PC-3 (cell line): ENCODE data around the gene MAD1L1. TPM values are rescaled to one million over a fixed set of nuclear protein-coding genes. Genes with fewer than 3 reads are reported as not detected.

Source experiments
- ATAC-seq: fragments of 200-7000 bp; cut with Tn5 transposase; 2 replicates; pipeline ENCODE4 v1.9.1; 2020; ENCODE audit warnings: mild to moderate bottlenecking, moderate library complexity
- BruUV-seq: library from RNA; stranded (reverse); fragments of 400-500 nt; replicated peaks from 2 replicates; lab custom pipeline; 2021; lab: Mats Ljungman, UMichigan
- CTCF ChIA-PET: fragments of 300-600 bp; sonication (Branson Sonifier 250); formaldehyde crosslinking; loops from one replicate; lab custom pipeline; 2022; ENCODE audit warnings: antibody characterized with exemption; lab: Charles Lee
- POLR2A ChIA-PET: fragments of 300-600 bp; sonication (Branson Sonifier 250); formaldehyde crosslinking; loops from one replicate; lab custom pipeline; 2022; ENCODE audit warnings: antibody characterized with exemption; ENCODE audit not compliant: unreplicated experiment; lab: Charles Lee
- DNase-seq: peaks from one replicate; pipeline ENCODE4 v3.0.0-alpha.2; 2015
- H2AFZ ChIP-seq: fragments of 300-600 bp; sonication (generic); 2 replicates; pipeline ENCODE4 v1.6.0; 2016; ENCODE audit warnings: antibody characterized with exemption, low read length
- H3F3A ChIP-seq: fragments of 300-600 bp; sonication (generic); one replicate; pipeline ENCODE4 v1.6.0; 2017; ENCODE audit warnings: antibody characterized with exemption, low read length, control low read depth, mild to moderate bottlenecking; ENCODE audit not compliant: unreplicated experiment
- H3K27ac ChIP-seq: fragments of 300-600 bp; sonication (generic); 2 replicates; pipeline ENCODE4 v1.5.1; 2016; ENCODE audit warnings: mild to moderate bottlenecking, low read length
- H3K27me3 ChIP-seq: fragments of 300-600 bp; sonication (generic); 2 replicates; pipeline ENCODE4 v1.6.1; 2016; ENCODE audit warnings: low read length, mixed read lengths
- H3K36me3 ChIP-seq: fragments of 300-600 bp; sonication (generic); 2 replicates; pipeline ENCODE4 v1.6.1; 2016; ENCODE audit warnings: low read depth, mixed run types, low read length, mixed read lengths
- H3K4me1 ChIP-seq: fragments of 300-600 bp; sonication (generic); 2 replicates; pipeline ENCODE4 v1.5.1; 2016; ENCODE audit warnings: low read length; ENCODE audit not compliant: insufficient read depth
- H3K4me2 ChIP-seq: fragments of 300-600 bp; sonication (generic); 2 replicates; pipeline ENCODE4 v1.6.0; 2016; ENCODE audit warnings: low read length
- H3K4me3 ChIP-seq: fragments of 300-600 bp; sonication (generic); 2 replicates; pipeline ENCODE4 v1.5.1; 2016; ENCODE audit warnings: mild to moderate bottlenecking, low read length, mixed read lengths
- H3K79me2 ChIP-seq: fragments of 300-600 bp; sonication (generic); 2 replicates; pipeline ENCODE4 v1.6.1; 2017; ENCODE audit warnings: low read length, mixed read lengths
- H3K9ac ChIP-seq: fragments of 300-600 bp; sonication (generic); 2 replicates; pipeline ENCODE4 v1.6.0; 2016; ENCODE audit warnings: mild to moderate bottlenecking, low read length
- H3K9me2 ChIP-seq: fragments of 300-600 bp; sonication (generic); replicated peaks from 2 replicates; pipeline ENCODE4 v1.6.1; 2016; ENCODE audit warnings: mixed run types, low read length, mixed read lengths
- H3K9me3 ChIP-seq: fragments of 300-600 bp; sonication (generic); 2 replicates; pipeline ENCODE4 v1.6.1; 2016; ENCODE audit warnings: low read length, mixed read lengths
- H4K20me1 ChIP-seq: fragments of 300-600 bp; sonication (generic); 2 replicates; pipeline ENCODE4 v1.6.1; 2016; ENCODE audit warnings: low read length, mixed read lengths
- EZH2 ChIP-seq: fragments of 300-600 bp; sonication (generic); IDR thresholded peaks from one replicate; pipeline ENCODE4 v1.6.1; 2017; ENCODE audit warnings: antibody characterized with exemption, mild to moderate bottlenecking, low read length; ENCODE audit not compliant: unreplicated experiment
- EZH2phosphoT487 ChIP-seq: fragments of 300-600 bp; sonication (generic); IDR thresholded peaks from 2 replicates; pipeline ENCODE4 v1.6.1; 2018; ENCODE audit warnings: mild to moderate bottlenecking, antibody characterized with exemption, low read length, borderline replicate concordance
- intact Hi-C: fragments of 100-400 bp; cut with micrococcal nuclease; formaldehyde crosslinking; loops from 2 replicates; pipeline ENCODE4 v1.9.0; 2023
- total RNA-seq: library from RNA; depleted of rRNA; stranded (reverse); fragments of >200 nt; gene quantifications from 2 replicates; pipeline ENCODE4 v1.2.3, GENCODE V29; 2014
- TF ChIP-seq, protein P1 (sequence below): fragments of 300-600 bp; sonication (generic); conservative IDR thresholded peaks from 2 replicates; pipeline ENCODE4 v1.5.1; 2017; ENCODE audit warnings: antibody characterized with exemption, low read depth, mild to moderate bottlenecking, low read length

Gene MAD1L1
- total RNA-seq, 1 experiment from 2014 or later: 88.4 TPM

- Histone ChIP-seq H3K27me3 (peaks cover 5% of the 10 kb centered on the region; the same call in 1 of the 2 replicates), H3K4me2 (no peak overlapping the region), H3K4me3 (no peak overlapping the region), H3K27ac (no peak overlapping the region), H3K79me2 (no peaks in the 10 kb centered on the region), H3K36me3 (no peaks in the 10 kb centered on the region), H4K20me1 (no peaks in the 10 kb centered on the region), H3F3A (no peaks in the 10 kb centered on the region), H3K9ac (no peak overlapping the region), H2AFZ (no peak overlapping the region), H3K9me3 (no peaks in the 10 kb centered on the region), H3K9me2 (no peaks in the 10 kb centered on the region), H3K4me1 (no peaks in the 10 kb centered on the region)
- POLR2A ChIA-PET: no interaction called here
- TF ChIP-seq EZH2phosphoT487: no peak
- TF ChIP-seq, protein P1, sequence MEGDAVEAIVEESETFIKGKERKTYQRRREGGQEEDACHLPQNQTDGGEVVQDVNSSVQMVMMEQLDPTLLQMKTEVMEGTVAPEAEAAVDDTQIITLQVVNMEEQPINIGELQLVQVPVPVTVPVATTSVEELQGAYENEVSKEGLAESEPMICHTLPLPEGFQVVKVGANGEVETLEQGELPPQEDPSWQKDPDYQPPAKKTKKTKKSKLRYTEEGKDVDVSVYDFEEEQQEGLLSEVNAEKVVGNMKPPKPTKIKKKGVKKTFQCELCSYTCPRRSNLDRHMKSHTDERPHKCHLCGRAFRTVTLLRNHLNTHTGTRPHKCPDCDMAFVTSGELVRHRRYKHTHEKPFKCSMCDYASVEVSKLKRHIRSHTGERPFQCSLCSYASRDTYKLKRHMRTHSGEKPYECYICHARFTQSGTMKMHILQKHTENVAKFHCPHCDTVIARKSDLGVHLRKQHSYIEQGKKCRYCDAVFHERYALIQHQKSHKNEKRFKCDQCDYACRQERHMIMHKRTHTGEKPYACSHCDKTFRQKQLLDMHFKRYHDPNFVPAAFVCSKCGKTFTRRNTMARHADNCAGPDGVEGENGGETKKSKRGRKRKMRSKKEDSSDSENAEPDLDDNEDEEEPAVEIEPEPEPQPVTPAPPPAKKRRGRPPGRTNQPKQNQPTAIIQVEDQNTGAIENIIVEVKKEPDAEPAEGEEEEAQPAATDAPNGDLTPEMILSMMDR: no peak
- TF ChIP-seq EZH2: no peak
- CTCF ChIA-PET: no interaction called here
- ATAC-seq (no peak), DNase-seq (no peak)
- intact Hi-C loops: no loop called here
- no TSS peak for BruUV-seq
Observed at GRCh38 chr7:1800902-1801301, 431.8 kb downstream of the MAD1L1 start.

- Histone ChIP-seq H3K9ac (no peak overlapping the region), H3K4me3 (no peak overlapping the region), H4K20me1 (no peaks in the 10 kb centered on the region), H3F3A (no peaks in the 10 kb centered on the region), H3K36me3 (no peaks in the 10 kb centered on the region), H3K79me2 (no peaks in the 10 kb centered on the region), H3K27me3 (peaks cover 14% of the 10 kb centered on the region), H2AFZ (no peak overlapping the region), H3K4me2 (no peak overlapping the region), H3K4me1 (no peaks in the 10 kb centered on the region), H3K27ac (no peak overlapping the region), H3K9me2 (no peaks in the 10 kb centered on the region), H3K9me3 (no peaks in the 10 kb centered on the region)
- no peak for TF ChIP-seq EZH2phosphoT487
- intact Hi-C loops: no loop called here
- ATAC-seq: peak; percentile 61
- DNase-seq: peak; percentile 8
- ChIA-PET CTCF (no interaction called here), POLR2A (interaction anchor here (0.7 kb wide), 1 partner anchor 124 kb away, joined by 3 read pairs; no protein-coding TSS in a partner anchor)
- no TSS peak for BruUV-seq
Observed at GRCh38 chr7:1798191-1798590, 434.6 kb downstream of the MAD1L1 start.

GRCh38 chr7:1794888-1795542 is 437.7 kb downstream of the MAD1L1 start:
- no peaks in the 10 kb centered on the region for H3K36me3 ChIP-seq

More at GRCh38 chr7:1794888-1795542, 437.7 kb downstream of the MAD1L1 start:
- Histone ChIP-seq H3K9me3 (no peaks in the 10 kb centered on the region), H3K4me2 (no peak overlapping the region), H3K27ac (no peak overlapping the region), H3K9ac (no peak overlapping the region), H3F3A (no peaks in the 10 kb centered on the region), H4K20me1 (no peaks in the 10 kb centered on the region), H3K4me1 (no peaks in the 10 kb centered on the region), H3K4me3 (no peak overlapping the region), H3K27me3 (peaks cover 14% of the 10 kb centered on the region), H2AFZ (no peak overlapping the region), H3K9me2 (no peaks in the 10 kb centered on the region), H3K79me2 (no peaks in the 10 kb centered on the region)
- no TSS peak for BruUV-seq
- ChIA-PET POLR2A (no interaction called here), CTCF (no interaction called here)
- DNase-seq (no peak), ATAC-seq (no peak)
- intact Hi-C loops: no loop called here
- TF ChIP-seq, protein P1: peak; percentile 21; the same call in 1 of the 2 replicates
- TF ChIP-seq EZH2 (no peak), EZH2phosphoT487 (no peak)
